Endothelial cell of hepatic sinusoid (primary cell): Measurements from ENCODE around the gene P3H1.
"Not testable (repeated sequence)": the region's sequence is repeated elsewhere in the genome, so short reads cannot be mapped to it uniquely, and the experiment has no call there.

Experiments used
- in situ Hi-C: cut with HindIII; loops from 2 replicates; pipeline ENCODE4 v1.10.0; 2017; ENCODE audit warnings: low sequenced_read_pairs

The P3H1 gene

GRCh38 chr1:42773420-42773819, 6.6 kb upstream of the P3H1 start:
- in situ Hi-C loops, result no loop called here

- in situ Hi-C loops, result no loop called here
Measured at GRCh38 chr1:42769811-42770210, 3.0 kb upstream of the P3H1 start.

DNA sequence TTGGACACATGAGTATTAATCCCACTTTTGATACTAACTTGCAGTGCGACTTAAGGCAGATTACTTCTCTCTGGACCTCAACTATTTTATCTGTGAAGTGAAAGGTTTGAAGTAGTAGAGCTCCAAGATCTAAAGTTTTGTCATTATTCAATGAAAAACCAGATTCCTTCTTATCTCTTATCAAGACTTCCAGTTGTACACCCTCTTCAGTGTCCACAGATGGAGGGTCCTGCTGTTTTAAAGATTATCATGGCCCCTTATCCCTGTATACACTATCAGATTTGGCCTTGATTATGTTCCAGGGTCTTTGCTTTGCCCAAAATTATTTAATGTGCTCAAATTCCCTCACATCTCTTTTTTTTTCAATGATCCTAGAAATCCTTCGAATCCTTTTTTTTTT, 1.3 kb upstream of the P3H1 start:
- in situ Hi-C loops, result no loop called here

- in situ Hi-C loops, result no loop called here
Measured at GRCh38 chr1:42767510-42768000, 727 bp upstream of the P3H1 start.

GRCh38 chr1:42765832-42766740, 742 bp downstream of the P3H1 start:
- in situ Hi-C loops, result no loop called here

- in situ Hi-C loops, result no loop called here
Measured at GRCh38 chr1:42765269-42765668, 1.6 kb downstream of the P3H1 start.

- in situ Hi-C loops, result no loop called here
Measured at GRCh38 chr1:42762269-42762668, 4.6 kb downstream of the P3H1 start.

DNA sequence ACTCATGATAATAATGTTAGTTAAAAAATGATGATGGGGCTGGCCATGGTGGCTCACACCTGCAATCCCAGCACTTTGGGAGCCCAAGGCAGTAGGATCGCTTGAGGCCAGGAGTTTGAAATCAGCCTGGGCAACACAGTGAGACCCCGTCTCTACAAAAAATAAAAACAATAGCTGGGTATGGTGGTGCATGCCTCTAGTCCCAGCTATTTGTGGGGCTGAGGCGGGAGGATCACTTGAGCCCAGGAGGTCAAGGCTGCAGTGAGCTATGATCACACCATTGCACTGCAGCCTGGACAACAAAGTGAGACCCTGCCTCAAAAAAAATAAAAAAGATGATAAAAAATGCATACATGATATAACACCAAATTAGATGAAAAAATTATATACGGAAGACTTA, 5.3 kb downstream of the P3H1 start:
- in situ Hi-C loops, result no loop called here

DNA sequence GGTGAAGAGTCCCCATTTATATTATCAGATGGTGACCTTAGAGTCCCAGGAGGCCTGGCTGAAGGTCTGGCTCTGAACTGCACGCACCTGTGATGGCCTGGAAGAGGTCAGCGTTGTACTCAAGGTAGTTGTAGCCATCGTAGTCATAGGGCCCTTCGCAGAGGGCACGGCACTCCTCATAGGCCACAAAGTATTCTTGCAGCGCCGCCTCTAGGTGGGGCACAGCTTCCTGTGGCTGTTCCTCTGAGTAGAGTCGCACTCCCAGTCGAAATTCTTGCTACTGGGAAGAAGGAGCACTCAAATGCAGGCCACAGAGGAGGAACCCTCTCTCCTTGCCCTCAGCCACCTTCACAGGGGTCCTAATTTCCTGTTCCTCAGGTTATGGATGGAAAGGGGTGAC, 7.7 kb downstream of the P3H1 start:
- in situ Hi-C loops, result no loop called here

DNA sequence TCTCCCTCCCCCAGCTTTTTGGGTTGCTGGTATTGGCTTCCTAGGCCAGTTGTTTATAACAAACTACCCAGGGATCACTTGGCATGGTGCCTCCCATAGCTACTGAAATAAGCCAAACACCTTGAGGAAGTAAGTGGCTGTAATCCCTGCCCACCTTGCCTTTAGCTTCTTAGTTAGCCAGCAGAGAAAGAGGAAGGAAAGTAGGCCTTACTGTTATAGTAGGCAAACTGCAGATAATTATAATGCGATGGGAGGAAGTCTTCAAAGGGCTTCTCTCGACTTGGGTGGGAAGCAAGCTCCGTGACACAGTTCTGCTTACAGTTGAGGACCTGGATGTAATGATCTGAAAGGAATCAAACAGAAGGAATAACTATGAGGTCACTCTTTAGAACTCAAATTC, 8.2 kb downstream of the P3H1 start:
- in situ Hi-C loops, result no loop called here

DNA sequence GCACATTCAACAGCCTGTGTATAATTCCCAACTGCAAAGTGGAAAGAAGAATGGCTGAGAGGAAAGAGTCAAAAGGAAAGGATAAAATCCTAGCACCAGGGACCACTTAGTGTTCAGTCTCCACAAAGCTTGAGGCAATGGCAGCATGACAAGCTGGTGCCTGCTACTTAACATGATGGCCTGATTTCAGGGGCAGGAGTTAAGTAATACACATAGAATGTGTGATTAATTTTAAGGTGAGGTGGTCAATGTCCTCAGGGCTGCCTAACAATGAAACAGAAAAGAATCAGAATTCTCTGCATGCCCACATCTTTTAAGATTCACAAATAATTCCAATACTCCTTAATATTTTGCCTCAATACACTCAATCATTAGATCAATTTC, 8.9 kb downstream of the P3H1 start:
- in situ Hi-C loops, result no loop called here

GRCh38 chr1:42756956-42757891, 9.6 kb downstream of the P3H1 start:
- in situ Hi-C loops, result no loop called here

DNA sequence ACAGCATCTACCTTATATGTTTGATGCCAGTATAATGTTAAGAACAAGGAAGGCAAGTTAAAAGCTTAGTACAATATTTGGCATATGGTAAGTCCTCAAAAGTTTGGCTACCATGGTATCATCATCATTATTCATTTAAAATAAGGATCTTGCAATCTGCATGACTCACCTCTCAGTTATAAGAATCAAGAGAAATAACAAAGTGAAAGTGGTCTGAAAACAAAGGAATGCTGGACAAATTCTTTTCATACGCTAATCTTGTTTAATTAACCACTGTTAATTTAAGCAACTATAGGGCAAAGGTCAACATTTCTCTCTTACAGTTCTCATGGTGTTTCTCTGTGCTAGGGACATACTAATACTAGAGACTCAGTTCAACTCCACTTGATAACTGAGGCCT, 13.8 kb downstream of the P3H1 start:
- in situ Hi-C loops, result no loop called here

GRCh38 chr1:42752284-42752683, 14.5 kb downstream of the P3H1 start:
- in situ Hi-C loops, result no loop called here

- in situ Hi-C loops, result not testable (repeated sequence)
Measured at GRCh38 chr1:42751511-42752070, 15.2 kb downstream of the P3H1 start.

- in situ Hi-C loops, result no loop called here
Measured at GRCh38 chr1:42750041-42750440, 16.8 kb downstream of the P3H1 start.

DNA sequence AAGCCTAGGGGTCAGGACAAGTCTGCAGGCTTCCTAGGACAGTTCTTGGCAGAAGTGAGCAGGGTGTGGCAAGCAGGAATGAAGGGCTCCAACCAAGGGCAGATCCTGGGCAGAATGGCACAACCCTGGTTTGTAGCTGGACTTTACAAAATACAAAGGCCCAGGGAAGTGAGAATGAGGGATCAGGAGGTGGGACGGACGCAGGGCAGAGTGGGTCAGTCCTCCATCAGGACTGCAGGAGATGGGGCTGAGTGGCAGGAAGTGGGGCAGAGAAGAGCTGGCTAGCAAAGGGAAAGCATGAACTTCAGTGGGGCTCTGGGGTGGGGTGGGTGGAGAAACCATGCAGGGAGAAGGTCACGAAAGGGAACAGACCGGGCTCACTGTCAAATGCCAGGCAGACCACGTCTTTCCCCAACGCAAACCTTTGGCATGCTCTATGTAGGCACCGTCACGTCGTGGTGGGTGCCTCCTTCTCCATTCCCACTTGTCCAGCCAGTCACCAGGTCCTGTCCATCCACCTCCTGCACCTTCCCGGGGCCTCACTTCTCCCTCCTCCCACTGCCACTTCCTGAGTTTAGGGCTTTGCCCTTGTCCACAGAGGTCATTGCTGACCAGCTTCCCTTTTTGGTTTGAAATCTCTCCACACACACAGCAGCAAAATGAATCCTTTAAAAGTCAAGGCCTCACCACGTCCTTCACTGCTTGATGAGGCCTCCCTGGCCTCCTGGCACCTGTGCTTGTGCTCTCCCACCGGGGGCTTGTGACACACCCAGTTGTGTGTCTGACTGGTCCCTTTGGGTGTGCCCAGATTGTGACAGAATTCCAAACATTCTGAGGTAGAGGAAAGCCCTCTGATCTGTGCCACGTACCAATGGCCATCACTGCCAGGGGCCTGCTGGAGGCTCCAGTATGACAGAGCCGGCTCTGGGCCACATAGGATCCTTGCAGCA, 18.1 kb downstream of the P3H1 start:
- in situ Hi-C loops, result no loop called here

DNA sequence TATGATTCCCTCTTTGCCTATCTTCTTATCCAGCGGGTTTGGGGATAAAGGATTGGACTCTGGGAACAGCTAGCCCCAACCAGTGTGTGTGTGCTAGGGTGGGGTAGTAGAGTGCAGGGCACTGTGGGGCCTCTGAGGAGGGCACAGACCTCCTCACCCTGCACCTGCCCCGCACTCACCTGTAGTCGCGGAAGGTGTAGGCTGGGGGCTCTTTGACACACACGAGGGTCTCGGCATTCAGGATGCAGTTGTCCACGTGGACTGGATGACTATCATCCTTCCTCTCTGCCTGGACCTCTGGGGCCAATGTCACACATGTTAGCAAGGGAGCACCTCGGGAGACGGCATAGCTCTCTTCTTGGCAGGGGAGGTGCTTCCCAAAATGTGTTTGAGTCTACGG, 18.8 kb downstream of the P3H1 start:
- in situ Hi-C loops, result no loop called here

DNA sequence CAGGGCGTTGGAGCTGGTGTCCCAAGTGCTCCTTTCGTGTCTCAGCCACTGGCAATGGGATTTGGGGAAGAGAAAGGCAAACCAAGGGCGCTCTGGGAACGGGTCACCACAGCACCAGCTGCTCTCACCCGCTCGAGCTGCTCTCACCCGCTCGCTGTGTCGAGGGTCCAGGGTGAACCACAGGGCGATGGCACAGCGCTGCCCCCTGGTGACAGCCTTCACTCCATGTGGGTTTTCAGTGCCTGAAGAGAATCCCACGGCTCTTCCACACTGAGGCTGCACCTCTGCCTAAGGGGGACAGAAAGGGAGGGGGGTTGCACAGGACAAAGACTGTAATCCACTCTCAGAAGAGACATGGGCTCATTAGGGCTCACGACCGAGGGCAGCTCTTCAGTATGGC, 19.7 kb downstream of the P3H1 start:
- in situ Hi-C loops, result no loop called here

GRCh38 chr1:42746436-42747105, 20.3 kb downstream of the P3H1 start:
- in situ Hi-C loops, result no loop called here
